ENCODE measurements around the gene PSMD14.
"Not testable (repeated sequence)": the region's sequence is repeated elsewhere in the genome, so short reads cannot be mapped to it uniquely, and the experiment has no call there.

The PSMD14 gene

DNA sequence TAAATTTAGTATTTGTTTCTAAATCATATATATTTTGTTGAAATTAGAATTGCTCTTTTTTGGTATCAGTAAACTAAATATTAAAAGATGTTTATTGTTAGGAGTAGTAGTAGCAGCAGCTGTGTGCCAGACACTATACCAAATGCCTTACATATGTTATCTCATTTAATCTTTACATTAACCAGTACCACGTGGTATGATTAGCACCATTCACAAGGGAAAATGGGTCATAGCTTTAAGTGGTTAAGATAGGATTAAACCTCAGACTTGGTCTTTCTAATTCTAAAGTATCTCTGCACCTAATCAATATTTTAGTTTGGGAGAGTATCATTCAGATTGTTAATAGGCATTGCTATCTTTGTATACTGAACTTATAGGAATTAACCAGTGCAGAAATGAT is 29.0 kb downstream of the PSMD14 start:
- no peak for DNase-seq (ENCODE audit: low read depth)

GRCh38 chr2:161339532-161339931 is 31.3 kb downstream of the PSMD14 start:
- DNase-seq (ENCODE audit: low read depth) = not testable (repeated sequence)

DNA sequence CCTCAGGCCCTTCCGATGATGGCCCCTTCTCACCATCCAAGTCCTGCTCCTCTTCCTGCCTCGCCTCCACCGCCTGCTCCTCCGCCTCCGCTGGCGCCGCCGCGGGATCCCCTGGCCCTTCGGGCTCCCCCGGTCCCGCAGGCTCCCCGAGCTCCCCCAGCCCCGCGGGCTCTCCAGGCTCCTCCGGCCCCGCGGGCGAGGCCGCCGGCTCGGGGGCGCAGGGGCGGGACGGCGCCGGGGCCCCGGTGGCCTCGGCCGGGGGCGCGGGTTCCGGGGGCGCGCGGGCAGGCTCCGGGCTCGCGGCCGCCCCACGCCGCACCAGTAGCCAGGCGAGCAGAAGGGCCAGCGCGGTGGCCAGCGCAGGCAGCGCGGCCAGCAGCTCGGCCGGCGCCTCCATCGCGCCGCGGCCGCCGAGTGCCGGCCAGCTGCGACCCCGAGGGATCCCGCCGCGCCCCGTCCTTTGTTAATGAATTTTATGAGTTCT is 32.7 kb downstream of the PSMD14 start:
- DNase-seq (ENCODE audit: low read depth) = not testable (repeated sequence)

- no peak for DNase-seq (ENCODE audit: low read depth)
These were observed 35.0 kb downstream of the PSMD14 start for GRCh38 chr2:161343235-161343634.

- no peak for DNase-seq (ENCODE audit: low read depth)
These were observed 36.5 kb downstream of the PSMD14 start for GRCh38 chr2:161344692-161345091.

DNA sequence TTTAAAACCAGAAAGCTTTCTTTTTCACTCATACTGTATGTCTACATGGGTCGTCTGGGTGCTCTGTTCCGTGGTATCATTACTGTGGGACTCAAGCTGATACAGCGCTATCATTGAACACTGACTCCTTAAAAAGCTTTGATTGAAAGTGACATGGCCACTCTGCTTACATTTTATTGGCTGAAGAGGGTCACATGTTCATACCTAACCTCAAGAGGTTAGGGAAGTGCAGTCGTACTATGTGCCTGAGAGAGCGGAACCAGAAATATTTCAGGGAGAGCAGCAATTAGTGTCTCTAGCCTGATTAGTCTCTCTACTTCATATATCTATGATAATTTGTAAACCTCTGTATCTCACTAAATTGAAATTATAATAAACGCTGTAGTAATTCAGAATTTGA is 43.5 kb downstream of the PSMD14 start:
- no peak for DNase-seq (ENCODE audit: low read depth)

DNA sequence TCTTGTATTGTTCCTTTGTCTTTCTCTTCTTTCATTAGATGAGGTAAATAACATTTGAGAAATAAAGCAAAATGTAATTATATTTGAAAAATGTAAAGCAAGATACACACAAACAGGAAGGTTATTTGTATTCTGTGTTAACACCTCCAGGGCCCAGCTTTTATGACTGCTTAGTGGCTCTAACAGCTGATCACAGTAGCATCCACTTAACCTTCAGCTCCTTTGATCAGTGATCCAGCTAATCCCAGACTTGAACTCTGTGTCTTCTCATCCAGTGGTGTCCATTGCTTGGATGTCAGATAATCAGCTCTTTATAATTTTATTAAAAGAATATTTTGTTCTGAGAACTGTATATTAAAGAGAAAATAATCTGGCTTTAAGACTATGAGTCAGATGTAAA is 44.5 kb downstream of the PSMD14 start:
- no peak for DNase-seq (ENCODE audit: low read depth)

GRCh38 chr2:161353543-161353942 is 45.3 kb downstream of the PSMD14 start:
- peak; percentile 25 for DNase-seq (ENCODE audit: low read depth)

DNA sequence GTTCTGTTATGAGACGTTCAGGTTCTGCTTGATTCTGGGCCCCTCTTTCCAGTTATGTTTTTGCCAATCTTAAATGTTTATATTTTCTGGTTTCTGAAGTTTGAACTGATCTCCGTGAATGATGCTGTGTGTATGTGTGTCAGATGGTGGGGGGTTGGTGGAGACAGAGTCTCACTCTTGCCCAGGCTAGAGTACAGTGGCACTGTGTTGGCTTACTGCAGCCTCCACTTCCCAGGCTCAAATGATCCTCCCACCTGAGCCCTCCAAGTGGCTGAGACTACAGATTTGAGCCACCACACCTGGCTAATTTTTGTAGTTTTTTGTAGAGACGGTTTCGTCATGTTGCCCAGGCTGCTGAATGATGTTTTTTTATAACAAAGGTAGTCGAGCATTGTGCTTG is 45.9 kb downstream of the PSMD14 start:
- no peak for DNase-seq (ENCODE audit: low read depth)

DNA sequence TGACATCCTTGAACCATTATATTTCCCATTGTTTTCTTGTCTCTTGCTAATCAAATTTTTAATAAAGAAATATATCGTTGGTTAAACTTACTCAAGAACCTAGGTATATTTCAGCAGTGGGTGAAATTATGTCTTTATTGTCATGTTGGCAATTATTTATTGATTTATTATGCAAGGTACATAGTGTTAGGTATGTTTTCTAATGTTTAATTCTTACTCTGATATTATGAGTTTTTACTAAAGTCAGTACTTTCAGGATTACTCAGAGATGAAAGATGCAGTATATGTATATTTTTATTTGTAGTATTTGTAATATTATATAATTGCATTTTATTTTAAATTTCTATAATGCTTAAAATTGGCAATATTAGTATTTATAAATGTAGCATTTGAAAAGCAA is 46.9 kb downstream of the PSMD14 start:
- DNase-seq (ENCODE audit: low read depth) = no peak

DNA sequence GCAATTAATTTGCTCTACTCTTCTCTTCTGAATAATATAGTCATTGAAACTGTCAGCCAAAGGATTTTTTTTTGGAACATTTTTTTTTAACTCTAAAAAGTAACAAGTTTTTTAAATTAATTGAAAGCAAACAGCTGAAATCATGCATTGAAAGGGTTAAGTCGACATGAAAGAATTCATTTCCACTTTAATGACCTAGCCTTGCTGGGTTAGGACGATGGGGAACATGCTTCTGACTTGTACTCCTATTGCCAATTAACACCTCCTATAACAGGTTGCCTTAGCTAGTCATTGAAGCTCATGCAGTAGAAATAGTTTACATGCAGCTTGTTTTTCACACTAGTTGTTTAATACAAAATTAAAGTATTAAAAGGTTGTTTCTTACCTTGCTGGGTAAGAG is 47.8 kb downstream of the PSMD14 start:
- no peak for DNase-seq (ENCODE audit: low read depth)

DNA sequence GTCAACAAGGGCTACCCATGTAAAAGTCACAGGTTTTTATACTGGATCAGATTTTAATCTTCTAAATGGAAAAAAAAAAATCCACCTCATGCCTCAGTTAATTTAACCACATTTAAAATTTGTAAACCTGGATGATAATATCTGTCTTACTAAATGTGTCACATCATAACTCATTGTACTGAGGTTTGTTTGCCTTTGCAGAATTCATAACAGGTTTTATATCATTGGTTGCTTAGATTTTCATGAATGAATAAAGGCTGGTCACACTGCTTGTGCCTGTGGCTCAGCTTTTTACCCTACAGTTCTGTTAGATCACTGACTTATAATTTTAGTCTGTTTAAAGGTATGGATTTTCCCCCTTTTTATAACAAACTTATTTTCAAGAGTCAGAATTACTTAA is 48.9 kb downstream of the PSMD14 start:
- no peak for DNase-seq (ENCODE audit: low read depth)

GRCh38 chr2:161358838-161359237 is 50.6 kb downstream of the PSMD14 start:
- peak; percentile 60 for DNase-seq (ENCODE audit: low read depth)

DNA sequence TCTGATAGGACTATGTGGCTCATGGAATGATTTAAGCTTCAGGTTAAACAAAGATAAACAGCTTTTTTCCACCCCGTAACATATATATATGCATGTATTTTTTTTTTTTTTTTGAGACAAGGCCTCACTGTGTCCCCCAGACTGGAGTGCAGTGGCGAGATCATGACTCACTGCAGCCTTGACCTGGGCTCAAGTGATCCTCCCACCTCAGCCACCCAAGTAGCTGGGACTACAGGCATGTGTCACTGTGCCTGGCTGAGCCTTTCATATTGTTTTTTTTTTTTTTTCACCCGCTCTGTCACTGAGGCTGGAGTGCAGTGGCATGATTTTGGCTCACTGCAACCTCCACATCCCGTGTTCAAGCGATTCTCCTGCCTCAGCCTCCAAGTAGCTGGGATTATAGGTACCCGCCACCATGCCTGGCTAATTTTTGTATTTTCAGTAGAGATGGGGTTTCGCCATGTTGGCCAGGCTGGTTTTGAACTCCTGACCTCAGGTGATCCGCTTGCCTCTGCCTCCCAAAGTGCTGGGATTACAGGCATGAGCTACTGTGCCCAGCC is 52.0 kb downstream of the PSMD14 start:
- not testable (repeated sequence) for DNase-seq (ENCODE audit: low read depth)

GRCh38 chr2:161362568-161363166 is 54.4 kb downstream of the PSMD14 start:
- no peak for DNase-seq (ENCODE audit: low read depth)

DNA sequence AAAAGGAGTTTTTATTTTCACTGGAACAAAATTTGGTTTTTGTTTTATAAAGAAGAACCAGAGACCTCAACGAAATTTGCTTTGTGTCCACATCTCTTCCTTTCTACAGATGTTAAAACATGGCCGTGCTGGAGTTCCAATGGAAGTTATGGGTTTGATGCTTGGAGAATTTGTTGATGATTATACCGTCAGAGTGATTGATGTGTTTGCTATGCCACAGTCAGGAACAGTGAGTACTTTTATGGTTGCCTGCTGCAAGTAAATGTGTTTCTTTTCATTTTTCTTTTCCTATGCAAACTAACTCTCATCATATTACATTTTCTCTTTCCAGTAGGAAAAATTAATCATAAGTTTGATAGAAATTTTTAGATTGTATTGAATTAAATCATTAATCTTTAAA is 59.5 kb downstream of the PSMD14 start:
- DNase-seq (ENCODE audit: low read depth) = peak; percentile 16

DNA sequence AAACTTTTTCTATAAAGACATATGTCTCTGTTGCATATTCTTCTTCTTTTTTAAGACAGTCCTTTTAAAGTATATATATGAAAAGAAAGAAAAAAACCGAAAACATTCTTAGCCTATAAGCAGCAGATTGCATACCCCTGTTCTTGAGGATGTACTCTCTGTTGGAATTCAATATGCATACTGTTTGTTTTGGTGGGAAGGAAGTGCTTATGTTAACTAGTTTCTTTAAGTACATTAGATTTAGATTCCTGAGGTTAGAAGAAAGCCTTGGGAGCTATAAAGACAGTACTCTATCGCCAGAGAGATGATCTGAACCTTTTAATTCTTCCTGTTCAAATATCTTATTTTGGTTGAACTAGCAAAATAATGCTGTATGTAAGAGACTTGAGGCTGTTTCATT is 61.1 kb downstream of the PSMD14 start:
- peak; percentile 6 for DNase-seq (ENCODE audit: low read depth)

DNA sequence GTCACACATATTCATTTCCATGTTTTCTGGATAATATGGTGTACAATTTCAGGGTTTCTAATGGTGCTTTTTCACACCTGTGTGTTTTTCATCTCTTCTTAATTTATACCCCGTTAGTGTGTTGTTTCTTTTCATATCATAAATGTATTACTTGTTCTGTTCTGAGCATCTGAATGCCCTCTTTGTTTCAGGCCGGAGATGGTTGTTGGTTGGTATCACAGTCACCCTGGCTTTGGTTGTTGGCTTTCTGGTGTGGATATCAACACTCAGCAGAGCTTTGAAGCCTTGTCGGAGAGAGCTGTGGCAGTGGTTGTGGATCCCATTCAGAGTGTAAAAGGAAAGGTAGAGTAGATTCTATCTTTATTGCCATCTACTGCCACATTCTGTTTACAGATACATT is 62.8 kb downstream of the PSMD14 start:
- no peak for DNase-seq (ENCODE audit: low read depth)

DNA sequence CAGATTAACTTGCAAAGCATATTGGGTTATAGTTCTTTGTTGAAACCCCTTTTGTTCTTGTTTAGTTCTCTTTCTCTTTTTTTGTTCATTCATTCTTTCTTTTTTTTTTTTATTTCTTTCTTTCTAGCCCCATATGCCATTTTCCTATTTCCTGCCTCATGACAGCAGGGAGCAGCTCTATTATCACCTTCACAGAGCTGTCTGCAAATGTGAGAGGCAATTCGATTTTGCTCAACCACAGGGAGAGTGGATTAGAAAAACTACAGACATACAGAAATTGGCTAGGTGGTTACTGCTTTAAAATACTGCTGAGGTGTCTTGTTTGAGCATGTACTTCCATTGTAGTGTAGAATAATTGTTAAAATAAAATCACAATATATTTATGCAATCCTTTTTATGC is 63.6 kb downstream of the PSMD14 start:
- DNase-seq (ENCODE audit: low read depth) = no peak

GRCh38 chr2:161373942-161374341 is 65.7 kb downstream of the PSMD14 start:
- peak; percentile 68 for DNase-seq (ENCODE audit: low read depth)

DNA sequence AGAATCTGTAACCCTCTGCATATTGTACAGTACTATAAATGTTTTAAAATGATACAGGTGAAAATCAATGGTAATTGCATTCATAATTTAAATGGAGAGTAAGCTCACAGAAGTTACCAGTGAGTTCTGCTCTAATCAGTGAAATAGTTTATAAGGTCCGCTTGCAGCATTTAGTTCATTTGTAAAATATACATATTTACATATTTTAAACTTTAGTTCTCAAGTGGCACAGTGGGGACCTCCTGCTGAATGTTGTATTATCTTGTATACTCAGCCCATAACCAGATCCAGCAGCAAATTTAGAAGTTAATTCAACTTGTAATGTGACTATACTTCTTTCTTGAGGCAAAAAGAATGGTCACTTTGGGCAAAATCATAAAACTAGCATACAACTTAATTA is 66.2 kb downstream of the PSMD14 start:
- DNase-seq (ENCODE audit: low read depth) = no peak

DNA sequence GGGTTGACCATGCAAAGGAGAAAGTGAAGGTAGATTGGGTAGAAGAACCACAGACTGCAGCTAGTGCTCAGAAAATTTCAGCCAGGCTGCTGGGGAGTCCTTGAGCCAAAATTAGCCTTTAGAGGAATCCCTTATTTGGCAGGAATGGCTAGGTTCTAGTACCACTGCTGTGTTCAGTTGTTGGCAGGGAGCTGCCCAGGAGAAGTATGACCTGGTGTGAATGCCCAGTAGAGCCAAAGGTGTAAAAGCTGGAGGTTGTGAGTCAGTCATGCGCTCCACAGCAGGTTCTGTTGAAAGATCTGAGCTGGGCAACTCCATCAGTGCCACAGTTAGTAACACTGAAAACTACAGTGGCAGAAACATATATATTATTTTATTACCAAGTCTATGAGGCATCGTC is 71.5 kb downstream of the PSMD14 start:
- DNase-seq (ENCODE audit: low read depth) = no peak

DNA sequence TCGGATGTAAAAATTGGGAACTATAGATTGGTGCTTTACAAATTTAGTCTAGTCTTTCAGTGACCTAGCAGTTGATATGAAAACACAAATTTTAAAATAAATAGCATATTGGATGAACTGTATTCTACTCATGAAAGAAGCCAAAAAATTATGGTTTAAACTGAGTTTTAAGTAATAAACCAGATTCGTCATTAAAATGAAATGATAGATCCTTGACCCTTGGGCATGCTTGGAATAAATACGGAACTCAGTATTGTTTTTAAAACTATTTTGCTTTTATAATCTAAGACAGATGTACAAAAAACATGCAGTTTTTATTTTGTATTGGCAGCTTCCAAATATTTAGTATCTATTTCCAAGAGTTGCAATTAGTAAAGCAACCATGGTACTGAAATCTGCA is 73.3 kb downstream of the PSMD14 start:
- no peak for DNase-seq (ENCODE audit: low read depth)

DNA sequence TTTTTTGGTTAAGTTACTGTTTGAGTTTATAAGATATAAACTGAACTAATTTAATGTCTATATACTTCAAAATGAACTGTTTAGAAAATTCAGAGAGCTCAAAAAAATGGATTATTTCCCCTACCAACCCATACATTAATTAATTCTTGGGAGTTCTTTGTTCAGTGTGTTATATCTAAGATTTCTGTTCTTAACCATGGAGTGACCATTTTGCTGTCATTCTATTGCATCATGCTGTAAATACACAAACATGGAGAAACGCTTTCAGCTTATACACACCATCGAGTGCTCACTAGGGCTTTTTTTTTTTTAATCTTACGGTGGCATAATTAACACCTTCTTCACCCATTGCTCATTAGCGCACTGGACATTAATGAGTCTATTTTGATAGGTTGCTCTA is 74.5 kb downstream of the PSMD14 start:
- no peak for DNase-seq (ENCODE audit: low read depth)
